GM12892 (cell line): ENCODE results near the gene CD28.

ENCODE experiments used
- POLR2A ChIP-seq: IDR thresholded peaks from 2 replicates; pipeline ENCODE4 v1.6.1; 2011; ENCODE audit warnings: low read depth, low read length, control low read depth
- POLR2AphosphoS5 ChIP-seq: IDR thresholded peaks from 2 replicates; pipeline ENCODE4 v1.6.1; 2011; ENCODE audit warnings: low read depth, low read length, control low read depth

GRCh38 chr2:203705178-203705577 is 1.3 kb upstream of the CD28 start:
- TF ChIP-seq POLR2A (no peak), POLR2AphosphoS5 (no peak)
